DMS79 treated with DMSO at 0.1 percent for 48 hours (cell line): Measurements from ENCODE around the gene DENND5B.
"Not testable (repeated sequence)": the region's sequence is repeated elsewhere in the genome, so short reads cannot be mapped to it uniquely, and the experiment has no call there.

Experiments used
- DNase-seq: peaks from one replicate; lab custom pipeline; 2025; lab: John Stamatoyannopoulos, UW

DENND5B gene

DNA sequence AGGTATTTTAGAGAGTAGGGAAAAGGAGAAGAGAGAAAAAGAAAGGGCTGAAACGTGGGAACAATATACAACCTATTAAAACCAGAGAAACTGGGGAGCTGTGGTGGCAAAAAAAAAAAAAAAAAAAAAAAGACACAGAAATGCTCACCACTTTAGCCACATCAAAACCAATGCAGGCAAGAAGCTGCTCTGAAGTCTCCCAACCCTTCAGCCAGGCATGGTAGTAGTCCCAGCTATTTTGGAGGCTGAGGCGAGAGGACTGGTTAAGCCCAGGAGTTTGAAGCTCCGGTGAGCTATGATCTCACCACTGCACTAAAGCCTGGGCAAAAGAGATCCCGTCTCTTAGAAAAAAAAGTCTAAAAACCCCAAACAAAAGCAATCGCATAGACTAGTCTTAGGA, 33.2 kb downstream of the DENND5B start:
- DNase-seq = no peak

DNA sequence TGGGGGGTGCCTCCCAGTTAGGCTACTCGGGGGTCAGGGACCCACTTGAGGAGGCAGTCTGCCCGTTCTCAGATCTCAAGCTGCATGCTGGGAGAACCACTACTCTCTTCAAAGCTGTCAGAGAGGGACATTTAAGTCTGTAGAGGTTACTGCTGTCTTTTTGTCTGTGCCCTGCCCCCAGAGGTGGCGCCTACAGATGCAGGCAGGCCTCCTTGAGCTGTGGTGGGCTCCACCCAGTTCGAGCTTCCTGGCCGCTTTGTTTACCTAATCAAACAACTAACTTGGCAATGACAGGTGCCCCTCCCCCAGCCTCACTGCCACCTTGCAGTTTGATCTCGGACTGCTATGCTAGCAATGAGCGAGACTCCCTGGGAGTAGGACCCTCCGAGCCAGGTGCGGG, 35.5 kb downstream of the DENND5B start:
- DNase-seq = not testable (repeated sequence)

DNA sequence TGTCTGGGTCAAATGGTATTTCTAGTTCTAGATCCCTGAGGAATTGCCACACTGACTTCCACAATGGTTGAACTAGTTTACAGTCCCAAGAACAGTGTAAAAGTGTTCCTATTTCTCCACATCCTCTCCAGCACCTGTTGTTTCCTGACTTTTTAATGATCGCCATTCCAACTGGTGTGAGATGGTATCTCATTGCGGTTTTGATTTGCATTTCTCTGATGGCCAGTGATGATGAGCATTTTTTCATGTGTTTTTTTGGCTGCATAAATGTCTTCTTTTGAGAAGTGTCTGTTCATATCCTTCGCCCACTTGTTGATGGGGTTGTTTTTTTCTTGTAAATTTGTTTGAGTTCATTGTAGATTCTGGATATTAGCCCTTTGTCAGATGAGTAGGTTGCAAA, 40.3 kb downstream of the DENND5B start:
- DNase-seq = not testable (repeated sequence)

DNA sequence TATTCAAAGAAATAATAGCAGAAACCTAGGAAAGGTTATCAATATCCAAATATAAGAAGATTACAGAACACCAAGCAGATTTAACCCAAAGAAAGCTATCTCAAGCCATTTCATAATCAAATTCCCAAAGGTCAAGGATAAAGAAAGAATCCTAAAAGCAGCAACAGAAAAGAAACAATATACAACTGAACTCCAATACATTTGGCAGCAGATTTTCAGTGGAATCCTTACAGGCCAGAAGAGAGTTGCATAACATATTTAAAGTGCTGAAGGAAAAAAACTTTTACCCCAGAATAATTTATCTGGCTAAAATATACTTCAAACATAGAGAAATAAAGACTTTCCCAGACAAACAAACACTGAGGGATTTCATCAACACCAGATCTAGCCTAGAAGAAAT, 54.3 kb downstream of the DENND5B start:
- no peak for DNase-seq

DNA sequence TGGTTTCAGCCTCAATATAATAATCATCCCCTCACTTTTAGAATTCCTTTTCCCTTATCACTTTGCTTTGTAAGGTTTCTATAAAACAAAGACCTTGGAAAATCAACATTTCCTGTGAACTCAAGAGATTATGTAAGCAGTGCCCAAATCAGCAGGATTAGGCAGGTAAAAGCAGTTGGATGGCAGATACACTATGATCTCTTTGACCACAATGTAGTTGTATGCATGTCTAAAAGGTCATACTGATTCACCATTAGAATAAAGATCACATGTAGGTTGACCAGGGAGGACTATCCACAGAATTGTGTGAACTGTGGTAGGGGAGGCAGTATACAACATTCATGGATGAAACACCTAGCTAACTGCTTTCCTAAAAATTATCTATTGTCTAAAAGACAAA, 57.5 kb downstream of the DENND5B start:
- no peak for DNase-seq

DNA sequence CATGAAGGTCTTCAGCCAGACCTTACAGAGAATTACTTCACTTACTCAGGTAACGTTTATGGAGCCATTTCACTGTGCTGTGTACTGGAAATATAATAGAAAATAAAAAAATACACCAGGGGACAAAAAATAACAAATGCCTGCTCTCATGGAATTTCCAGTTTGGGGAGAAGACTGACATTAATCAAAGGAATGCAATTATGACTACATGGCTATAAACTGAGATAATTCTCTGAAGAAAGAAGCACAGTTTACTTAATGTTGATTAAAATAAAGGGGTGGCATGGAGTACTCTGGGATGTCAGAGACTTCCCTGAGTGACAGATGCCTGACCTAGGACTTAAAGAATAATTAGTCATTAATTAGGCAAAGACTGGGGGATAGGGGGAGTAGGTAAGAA, 59.0 kb downstream of the DENND5B start:
- no peak for DNase-seq

DNA sequence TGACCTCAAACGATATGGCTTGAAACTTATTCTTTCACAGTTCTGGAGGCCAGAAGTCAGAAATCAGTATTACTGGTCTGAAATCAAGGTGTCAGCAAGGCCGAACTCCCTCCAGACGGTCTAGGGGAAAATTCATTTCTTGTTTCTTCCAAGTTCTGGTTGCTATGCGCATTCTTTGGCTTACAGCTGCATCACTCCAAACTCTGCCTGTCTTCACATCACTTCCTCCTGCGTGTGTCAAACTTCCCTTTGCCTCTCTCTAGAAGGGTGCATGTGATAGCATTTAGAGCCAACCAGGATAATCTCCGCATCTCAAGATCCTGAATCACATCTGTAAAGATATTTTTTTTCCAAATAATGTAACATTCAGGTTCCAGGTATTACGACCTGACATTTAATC, 62.8 kb downstream of the DENND5B start:
- DNase-seq = no peak

DNA sequence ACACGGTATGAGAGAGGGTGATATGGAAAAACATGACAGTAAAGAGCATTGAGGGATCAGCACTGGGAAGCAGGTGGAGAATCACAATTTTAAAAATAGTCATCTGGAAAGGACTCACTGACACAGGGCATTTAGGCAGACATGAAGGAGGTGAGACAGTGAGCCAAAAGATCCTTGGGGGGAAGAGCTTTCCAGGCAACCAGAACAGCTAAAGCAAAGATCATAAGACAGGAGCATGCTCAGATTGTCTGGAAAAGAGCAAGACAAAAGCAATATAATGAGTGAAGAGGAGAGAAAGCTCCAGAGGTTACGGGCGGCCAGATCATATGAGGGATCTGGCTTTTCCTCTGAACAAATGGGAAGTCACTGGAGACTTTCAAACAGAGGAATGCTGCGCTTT, 63.9 kb downstream of the DENND5B start:
- no peak for DNase-seq

DNA sequence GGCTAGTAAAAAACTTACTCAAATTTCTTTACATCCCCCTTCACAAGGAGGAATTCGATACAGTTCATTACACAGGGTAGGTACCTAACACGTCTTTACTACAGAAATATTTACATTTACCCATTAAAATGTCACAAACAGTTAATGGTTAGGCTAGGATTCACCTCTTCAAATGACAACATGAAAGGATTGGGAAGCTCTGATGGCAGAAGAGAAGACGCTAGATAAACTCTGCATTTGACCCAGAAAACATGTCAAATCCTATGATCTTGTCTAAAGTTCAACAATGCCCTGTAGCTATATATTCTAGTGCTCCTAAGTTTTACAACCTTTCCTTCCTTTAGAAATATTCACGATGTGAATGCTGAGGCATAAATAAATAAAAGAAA, 64.8 kb downstream of the DENND5B start:
- DNase-seq = no peak

DNA sequence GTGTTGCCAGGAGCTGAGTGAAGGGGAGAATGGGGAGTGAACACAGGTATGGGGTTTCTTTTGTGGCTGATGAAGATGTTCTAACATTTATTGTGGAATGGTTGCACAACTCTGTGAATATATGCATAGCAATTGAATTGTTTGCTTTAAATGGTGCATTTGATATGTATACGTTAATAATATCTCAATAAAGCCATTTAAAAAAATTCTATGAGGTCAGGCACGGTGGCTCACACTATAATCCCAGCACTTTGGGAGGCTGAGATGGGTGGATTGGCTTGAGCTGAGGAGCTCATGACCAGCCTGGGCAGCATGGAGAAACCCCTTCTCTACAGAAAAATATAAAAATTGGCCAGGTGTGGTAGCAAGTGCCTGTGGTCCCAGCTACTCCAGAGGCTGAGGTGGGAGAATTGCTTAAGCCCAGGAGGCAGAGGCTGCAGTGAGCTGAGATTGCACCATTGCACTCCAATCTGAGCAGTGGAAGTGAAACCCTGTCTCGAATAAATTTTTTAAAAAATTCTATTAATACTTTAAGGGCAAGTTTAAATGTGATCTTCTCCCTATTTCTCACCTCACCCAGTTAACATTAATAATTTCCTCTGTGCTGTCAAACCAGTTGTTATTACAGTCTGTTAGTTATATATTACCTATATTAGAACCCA, 65.3 kb downstream of the DENND5B start:
- DNase-seq = no peak

DNA sequence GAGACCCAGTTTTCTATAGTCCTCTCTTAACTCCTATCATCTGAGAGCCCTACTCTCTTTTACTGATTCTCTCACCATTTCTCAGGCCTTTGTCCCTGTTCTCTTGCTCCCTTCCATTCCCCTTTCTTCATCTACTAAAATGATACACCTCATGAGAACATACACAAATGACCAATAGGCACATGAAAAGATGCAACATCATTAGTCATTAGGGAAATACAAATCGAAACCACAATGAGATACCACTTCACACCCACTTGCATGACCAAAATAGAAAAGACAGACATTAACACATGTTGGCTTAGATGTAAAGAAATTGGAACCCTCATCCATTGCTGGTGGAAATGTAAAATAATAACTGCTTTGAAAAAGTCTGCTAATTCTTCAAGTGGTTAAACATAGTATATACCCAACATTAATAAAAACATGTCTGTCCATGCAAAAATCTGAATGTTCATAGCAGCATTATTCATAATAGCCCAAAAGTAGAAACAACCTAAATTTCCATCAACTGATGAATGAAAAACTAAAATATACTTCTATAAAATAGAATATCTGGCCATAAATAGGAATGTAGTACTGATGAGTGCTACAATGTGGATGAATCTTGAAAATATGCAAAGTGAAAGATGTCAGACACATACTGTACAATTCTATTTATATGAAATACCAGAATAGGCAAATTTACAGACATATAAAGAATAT, 66.0 kb downstream of the DENND5B start:
- no peak for DNase-seq

DNA sequence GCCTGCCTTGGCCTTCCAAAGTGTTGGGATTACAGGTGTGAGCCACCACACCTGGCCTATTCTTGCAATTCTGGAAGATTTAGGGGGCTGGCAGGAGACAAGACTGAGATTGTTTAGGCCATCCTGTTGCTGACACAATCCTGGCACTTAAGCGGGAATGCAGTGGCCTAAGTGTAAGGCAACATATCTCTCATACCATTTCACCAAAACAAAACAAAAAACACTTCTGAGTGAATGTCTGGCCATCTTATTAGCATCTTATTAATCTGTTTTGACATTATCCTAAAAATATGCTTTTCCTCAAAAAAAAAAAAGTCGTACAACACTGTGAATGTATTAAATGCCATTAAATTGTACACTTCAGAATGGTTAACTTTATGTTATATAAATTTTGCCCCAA, 67.6 kb downstream of the DENND5B start:
- DNase-seq = no peak

DNA sequence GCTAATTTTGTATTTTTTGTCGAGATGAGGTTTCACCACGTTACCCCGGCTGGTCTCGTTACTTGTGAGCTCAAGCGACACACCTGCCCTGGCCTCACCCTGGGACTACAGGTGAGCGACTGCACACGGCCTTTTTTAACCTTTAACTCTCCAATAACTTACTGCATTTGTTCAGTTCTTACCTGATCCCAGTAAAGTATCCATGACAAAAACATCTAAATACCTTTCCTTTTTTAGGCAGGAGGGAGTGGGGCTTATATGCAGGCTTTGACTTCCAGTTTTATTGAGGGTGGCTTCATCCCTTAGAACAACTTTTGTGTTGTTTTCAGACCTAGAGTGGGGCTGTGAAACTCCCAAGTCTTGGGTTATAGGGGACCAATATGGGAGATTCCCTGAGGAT, 68.3 kb downstream of the DENND5B start:
- no peak for DNase-seq

DNA sequence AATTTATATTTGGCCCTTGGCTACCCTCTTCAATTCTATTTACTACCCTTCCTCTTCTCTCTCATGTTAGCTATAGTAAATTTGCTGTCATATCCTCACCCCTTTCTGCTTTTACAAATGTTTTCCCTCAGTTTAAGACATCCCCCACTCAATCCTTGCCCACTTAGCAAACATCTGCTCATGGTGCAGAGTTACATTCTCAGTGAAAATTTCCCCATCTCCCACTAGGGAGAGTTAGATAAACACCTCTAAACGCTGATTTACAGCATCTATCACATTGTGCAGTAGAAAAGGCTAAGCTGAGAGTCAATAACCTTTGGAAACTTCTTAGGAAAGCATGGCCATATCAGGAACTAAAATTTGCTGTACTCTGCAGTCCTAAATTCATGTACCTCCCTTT, 69.0 kb downstream of the DENND5B start:
- DNase-seq = no peak

DNA sequence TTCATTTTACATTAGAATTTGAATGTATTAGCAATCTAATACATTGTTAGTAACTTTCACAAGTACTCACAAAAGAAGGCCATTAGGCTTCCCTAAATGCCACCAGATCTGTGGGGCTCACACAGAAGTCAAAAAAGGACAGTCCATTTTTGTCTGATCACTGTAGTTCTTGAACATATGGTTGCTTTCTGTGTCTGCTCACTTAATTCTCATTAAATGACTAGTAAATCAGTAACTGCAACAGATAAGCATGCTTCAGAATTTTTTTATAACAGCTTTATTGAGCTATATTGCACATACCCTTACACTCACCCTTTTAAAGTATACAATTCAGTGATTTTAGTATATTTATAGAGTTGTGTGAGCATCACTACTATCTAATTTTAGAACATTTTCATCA, 71.4 kb downstream of the DENND5B start:
- DNase-seq = no peak

DNA sequence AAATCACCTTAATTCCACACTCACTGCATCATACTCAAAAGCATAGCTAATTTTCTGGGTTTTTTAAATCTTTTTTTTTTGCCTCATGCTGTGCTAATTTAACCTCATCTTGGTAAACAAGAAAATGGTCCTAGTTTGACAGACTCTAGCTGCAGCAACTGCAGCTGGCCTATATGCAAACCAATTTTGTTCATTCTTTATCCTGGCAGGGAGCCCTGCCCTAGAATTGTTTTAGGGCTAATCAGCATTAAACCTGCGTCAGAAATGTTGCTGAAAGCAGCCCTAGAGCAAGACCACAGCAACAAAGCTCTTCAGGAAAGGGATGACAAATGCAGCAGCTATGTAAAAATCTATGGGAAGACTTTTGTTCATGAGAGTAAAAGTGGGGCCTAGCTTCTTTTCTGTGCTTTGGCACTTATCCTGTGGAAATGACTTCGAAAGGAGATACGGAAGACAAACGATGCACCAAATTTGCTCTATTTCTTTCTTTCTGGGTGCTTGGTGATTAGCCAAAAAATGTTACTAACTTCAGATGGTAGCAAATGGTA, 72.2 kb downstream of the DENND5B start:
- peak; percentile 36 for DNase-seq

DNA sequence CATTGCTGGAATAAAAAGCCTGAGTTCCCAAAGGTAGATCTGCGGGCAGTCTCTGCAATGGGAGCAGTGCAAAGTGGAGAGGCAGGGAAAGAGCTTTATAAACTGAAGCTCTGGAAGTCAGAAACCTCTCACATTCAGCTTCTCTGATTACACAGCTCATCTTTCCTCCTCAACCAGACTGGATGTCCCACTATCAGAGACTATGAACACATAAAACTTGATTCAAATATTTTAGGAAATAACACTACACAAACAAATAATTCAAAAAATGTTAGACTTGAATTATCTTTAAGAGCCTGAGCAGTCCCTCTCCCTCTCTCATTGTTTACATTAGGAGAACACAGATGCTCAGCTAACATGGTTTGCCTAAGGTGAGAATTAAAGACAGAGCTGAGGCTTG, 72.9 kb downstream of the DENND5B start:
- peak; percentile 21 for DNase-seq

DNA sequence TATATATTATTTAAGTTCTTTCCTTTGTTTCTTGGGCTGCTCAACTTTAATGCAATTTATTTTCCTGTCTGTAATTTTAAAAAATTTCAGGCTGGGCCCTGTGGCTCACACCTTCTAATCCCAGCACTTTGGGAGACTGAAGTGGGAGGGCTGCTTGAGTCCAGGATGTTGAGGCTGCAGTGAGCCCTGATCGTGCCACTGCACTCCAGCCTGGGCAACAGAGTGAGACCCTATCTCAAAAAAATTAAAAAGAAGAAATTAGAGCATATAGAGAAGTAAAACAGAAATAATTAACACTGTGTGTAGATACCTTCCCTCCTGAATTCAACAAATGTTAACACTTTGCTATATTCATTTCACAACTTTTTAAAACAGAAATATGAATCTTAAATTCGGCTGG, 74.2 kb downstream of the DENND5B start:
- no peak for DNase-seq

DNA sequence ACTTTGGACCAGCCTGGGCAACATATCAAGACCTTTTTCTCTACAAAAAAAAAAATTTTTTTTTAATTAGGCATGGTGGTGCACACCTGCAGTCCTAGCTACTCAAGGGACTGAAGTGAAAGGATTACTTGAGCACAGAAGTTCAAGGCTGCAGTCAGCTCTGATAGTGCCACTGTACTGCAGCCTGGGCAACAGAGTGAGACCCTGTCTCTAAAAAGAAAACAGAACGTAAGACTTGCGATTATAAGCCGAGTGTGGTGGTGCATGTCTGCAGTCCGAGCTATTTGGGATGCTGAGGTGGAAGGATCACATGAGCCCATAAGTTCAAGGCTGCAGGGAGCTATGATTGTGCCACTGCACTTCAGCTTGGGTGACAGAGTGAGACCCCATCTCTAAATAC, 76.0 kb downstream of the DENND5B start:
- DNase-seq = no peak

DNA sequence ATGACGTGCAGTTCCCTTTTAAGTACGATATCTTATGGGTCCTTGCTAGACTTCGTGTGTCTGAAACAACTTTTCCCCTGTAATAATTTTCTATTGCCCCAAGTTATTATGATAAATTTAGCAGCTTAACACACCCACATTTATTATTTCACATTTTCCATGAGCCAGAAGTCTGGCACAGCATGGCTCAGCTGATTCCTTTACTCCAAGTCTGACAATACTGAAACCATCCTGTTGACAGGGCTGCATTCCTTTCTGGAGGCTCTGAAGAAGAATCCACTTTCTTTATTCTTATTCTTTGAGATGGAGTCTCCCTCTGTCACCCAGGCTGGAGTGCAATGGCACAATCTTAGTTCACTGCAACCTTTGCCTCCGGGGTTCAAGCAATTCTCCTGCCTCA, 80.9 kb downstream of the DENND5B start:
- no peak for DNase-seq

DNA sequence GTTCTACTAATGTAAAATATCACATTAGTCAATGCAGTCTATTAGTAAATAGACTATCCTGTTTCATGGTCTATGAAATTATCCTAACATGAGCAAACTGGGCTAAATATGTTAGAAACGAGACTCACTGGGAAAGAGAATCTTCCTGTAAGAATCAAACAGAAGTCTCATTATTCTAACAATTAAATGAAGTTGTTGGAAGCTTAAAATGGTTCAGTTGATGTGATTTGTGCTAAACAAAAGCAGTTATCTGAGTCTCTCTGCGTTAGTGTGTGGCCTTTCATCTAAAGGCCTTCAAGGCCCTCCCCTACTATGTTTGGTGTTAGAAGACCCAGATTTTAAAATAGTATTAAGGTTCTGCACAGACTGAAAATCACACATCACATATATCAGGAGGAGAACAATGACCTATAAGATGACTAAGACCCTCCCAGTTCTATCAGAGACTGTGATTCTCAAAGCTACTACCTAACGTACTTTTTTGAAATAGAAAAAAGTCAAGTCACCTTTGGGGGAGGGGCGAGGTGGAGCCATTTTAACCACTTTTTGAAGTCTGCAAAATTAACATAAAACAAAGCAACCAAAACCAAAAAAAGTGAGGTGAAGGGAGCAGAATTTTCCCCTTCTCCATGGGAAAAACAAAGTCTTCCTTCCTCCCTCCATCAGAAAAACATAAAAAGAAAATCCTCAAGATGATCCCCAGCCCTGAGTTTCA, 82.3 kb downstream of the DENND5B start:
- DNase-seq = no peak

DNA sequence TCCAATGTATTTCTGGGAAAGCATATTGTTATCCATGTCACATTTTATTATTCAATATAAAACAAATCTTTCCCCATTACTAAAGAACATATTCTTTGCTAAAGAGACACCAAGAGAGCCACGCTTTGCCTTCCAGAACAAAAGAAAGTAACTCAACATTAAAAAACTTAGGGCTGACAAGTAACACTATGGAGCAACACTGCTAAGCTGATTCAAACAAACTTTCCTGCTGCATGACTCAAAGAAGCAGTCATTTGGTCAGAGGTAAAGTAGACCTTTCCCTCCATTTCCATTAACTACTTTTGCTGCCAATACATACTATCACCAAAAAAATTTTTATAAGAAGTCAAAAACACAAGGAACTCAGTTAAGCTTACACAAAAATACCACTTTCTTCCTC, 83.0 kb downstream of the DENND5B start:
- no peak for DNase-seq
